AG08396 (cell line): ENCODE data around the gene DUSP3.

Experiments used
- DNase-seq: peaks from one replicate; pipeline ENCODE4 v3.0.0; 2012; ENCODE audit warnings: low spot score, mixed read lengths

Gene DUSP3

DNA sequence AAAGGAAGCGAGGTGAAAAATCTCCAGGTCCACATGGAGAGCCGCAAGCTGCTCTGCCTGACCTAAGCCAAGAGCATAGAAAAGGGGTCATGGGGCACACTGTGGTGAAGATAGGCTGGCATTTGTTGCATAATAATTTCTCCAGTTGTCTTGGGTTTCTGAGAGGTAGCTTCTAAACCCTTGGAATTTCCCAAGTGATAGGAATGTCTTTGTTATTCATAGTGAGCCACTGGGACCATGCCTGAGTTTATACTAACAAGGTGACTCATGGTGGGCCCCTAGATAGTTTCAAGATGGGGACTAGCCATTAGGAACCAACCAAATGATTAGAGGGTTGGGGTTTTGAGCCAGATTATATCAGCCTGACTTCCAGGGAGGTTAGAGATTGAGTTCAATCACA is 45.8 kb downstream of the DUSP3 start:
- DNase-seq: peak; percentile 51

DNA sequence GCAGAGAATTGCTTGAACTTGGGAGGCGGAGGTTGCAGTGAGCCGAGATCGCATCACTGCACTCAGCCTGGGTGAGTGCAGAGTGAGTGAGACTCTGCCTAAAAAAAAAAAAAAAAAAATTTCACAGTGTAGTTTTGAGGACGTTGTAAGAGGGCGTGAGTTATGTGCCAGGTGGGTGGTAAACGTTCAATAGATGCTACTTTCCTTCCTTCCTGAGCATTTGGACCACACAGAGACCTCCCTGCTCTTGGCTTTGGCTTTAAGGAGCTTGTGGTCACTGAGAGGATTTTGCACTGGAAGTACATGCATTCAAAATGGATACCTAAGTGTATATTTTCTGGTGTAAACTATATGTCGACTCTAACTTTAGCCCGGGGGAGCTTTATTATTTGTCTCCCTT is 50.7 kb downstream of the DUSP3 start:
- no peak for DNase-seq

GRCh38 chr17:43723697-43724359 is 54.9 kb downstream of the DUSP3 start:
- DNase-seq: peak; percentile 79

DNA sequence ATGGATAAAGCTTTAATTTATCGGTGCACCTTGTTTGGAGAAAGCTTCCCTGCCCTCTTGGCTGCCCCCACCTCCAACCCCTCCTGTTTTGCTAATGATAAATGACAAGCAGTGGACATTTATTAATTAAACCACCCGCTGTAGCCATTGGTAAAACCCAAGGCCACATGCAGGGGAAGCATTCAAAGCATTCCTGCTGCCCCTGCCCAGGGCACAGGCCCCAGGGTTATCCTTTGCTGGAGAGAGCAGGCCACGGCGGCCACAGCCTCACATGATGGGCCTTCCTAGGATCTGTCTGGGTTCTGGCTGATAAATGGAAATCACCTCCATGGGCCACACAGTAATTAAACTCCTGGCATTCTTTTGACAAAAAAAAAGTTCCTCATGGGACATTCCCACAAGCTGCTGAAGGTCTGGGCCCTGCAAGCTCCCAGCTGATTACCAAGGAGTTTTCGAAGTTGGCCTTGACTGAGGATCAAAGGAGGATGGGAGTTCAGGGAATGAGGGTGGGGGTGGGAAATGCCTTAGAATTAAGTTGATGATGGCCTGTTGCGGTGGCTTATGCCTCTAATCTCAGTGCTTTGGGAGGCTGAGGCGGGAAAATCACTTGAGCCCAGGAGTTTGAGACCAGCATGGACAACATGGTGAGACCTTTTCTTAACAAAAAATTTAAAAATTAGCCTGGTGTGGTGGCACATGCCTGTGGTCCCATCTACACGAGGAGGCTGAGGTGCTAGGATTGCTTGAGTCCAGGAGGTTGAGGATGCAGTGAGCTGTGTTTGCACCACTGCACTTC is 55.7 kb downstream of the DUSP3 start:
- DNase-seq: no peak

GRCh38 chr17:43722269-43722619 is 56.5 kb downstream of the DUSP3 start:
- DNase-seq: no peak

GRCh38 chr17:43721537-43722268 is 57.1 kb downstream of the DUSP3 start:
- DNase-seq: peak; percentile 30

DNA sequence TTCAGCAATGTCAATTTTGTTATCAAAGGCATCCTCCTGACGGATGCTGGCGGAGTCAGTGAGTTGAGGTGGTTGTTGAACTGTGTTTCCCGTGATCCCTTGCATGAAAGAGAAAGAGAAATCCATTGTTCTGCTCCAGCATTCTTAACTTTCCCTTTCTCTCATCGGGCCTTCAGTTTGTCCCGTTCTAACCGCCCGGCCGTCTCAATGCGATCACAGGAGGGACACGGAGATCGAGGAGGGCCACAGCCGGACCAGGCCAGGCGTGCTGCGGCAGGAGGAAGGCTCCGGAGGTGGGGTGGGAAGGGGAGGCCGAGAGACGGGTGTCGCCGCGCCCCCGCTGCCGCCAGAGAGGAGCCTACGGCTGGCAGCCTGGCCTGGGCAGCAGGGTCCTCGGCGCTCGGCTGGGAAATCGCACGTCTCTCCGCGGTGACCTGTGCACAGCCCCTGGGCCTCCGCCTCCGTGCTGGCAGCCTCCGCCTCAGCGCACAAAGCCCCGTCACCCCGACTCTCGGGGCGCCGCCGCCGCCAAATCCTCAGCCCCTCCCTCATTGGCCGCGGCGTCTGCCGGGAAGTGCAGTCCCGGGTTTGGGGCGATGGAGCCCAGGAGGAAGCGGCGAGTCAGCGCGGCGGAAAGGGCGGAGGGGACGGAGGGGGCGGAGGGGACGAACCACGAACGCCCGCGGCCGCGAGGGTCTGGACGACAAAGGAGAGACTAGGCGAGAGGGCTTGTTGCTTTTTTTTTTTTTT is 58.3 kb downstream of the DUSP3 start:
- DNase-seq: peak; percentile 81

DNA sequence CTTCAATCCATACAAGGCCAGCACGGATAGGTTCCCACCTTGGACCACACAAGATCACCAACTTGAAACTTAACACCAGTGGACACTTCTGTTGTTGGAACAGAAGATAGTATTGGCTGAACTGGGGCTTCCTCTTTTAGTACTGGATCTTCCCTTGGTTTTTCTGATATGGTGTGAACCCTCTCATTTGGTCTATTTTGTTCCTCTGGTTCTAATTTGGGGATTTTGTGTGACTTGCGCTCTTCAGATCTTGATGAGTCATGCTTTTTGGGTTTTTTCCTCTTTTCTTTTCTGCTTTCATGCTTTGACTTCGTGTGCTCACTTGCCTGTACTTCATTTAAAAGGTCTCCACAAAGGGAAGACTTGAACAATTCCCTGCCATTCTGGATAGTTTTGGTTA is 59.2 kb downstream of the DUSP3 start:
- no peak for DNase-seq

DNA sequence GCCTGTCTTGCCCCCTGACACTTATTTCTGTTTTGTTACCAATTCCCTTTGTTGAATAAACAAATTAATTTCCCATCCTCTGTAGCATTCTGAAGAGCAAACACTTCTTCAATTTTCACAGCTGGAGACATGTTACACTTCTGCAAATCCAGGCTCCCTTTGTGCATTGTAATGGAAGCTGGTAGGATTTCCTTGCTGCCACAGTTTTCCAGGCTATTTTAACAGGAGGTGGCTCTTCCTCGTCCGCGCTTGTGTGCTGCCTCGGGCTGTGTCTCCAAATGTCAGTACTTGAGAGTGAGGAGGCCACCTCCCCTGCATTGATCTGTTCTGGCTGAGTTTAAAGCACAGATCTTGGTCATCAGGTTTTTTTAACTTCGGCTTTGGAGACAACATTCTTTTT is 60.2 kb downstream of the DUSP3 start:
- DNase-seq: no peak

DNA sequence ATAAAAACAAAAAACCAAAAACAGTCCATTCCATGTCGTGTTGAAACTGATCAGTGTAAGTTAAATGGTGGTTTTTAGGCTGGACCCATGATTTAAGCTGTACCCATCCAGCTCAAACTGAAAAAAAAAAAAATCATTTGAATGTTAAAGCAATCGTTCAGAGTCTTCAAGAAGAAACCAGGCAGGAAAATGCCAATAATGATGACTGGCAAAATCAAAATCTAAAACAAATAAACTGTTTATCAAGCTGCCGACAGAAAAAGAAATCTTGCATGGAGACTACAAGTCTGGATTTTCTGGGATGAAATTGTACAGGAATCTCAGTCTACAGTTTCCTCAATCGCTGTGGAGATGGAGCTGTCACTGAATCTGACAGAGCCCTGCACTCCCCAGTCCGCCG is 60.9 kb downstream of the DUSP3 start:
- no peak for DNase-seq
